Activated T-cell treated with anti-CD3 and anti-CD28 coated beads, Interleukin-2, amount 50 U/mL, for 24 hours (primary cell): Measurements from ENCODE around the gene PSMC3.

Experiments
- DNase-seq: peaks from one replicate; pipeline ENCODE4 v3.0.0-alpha.2; 2020
- H3K27ac Mint-ChIP-seq: 2 replicates; pipeline ENCODE4 v1.8.0; 2020; ENCODE audit warnings: mild to moderate bottlenecking, mixed read lengths
- H3K27me3 Mint-ChIP-seq: 2 replicates; pipeline ENCODE4 v1.8.0; 2020; ENCODE audit warnings: mixed read lengths
- H3K36me3 Mint-ChIP-seq: 2 replicates; pipeline ENCODE4 v1.8.0; 2020; ENCODE audit warnings: low read depth, mixed read lengths
- H3K4me1 Mint-ChIP-seq: 2 replicates; pipeline ENCODE4 v1.8.0; 2020; ENCODE audit warnings: low read depth, mixed read lengths
- H3K4me3 Mint-ChIP-seq: 2 replicates; pipeline ENCODE4 v1.8.0; 2020; ENCODE audit warnings: mild to moderate bottlenecking, moderate library complexity, mixed read lengths
- H3K9me3 Mint-ChIP-seq: 2 replicates; pipeline ENCODE4 v1.8.0; 2020; ENCODE audit warnings: mixed read lengths

Gene PSMC3

DNA sequence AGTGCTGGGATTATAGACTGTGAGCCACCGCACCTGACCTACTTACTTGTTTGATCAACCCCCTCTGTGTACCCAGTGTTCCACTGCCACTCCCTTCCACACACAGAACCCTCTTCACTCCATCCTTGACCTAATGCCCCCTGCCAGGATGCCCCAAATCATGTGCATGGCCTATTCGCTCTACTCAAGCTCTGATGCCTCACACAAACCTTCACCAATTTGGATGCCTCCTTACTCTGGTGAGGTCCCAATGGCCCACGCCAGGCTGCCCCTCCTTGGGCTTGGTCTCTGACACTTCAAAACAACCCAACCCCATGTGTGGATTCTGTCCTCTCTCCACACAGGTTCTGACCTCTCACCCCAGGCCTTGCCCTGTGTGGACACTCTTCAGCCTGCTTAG lies 9.4 kb upstream of the PSMC3 start:
- H3K27me3 Mint-ChIP-seq = no peaks in the 10 kb centered on the region
- no peak for DNase-seq
- no peaks in the 10 kb centered on the region for H3K36me3 Mint-ChIP-seq
- no peaks in the 10 kb centered on the region for H3K9me3 Mint-ChIP-seq
- H3K27ac Mint-ChIP-seq = peak overlapping the region; percentile 10
- H3K4me3 Mint-ChIP-seq = no peak overlapping the region
- peaks cover under 1% of the 10 kb centered on the region for H3K4me1 Mint-ChIP-seq

DNA sequence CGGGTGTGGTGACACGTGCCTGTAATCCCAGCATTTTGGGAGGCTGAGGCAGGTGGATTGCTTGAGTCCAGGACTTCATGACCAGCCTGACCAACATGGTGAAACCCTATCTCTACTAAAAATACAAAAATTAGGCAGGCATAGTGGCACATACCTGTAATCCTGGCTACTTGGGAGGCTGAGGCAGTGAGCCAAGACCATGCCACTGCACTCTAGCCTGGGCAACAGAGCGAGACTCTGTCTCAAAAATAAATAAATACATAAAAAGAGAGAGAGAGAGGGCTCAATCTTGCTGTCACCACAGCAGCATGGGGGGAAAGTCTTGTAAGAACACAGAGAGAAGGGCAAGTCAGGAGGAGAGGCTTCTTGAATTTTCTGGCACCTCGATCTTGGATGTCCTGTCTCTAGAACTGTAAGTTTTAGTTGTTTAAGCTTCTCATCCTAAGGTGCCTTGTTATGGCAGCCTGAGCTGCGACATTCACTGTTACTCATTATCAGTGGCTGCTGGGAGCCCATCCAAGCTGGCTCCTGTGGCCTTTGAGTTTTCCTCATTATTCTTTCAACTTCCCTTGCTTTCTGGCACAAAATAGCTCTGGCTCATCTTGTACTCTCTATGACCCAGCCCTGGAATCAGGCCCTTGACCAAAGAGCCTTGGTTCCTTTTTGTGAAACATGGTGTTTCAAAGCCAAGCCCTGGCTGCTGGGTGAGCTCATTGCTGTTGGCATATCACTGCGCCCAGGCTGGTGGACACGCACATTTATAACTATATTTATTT lies 8.0 kb upstream of the PSMC3 start:
- no peak overlapping the region for H3K27ac Mint-ChIP-seq
- H3K9me3 Mint-ChIP-seq = no peaks in the 10 kb centered on the region
- no peaks in the 10 kb centered on the region for H3K27me3 Mint-ChIP-seq
- H3K4me1 Mint-ChIP-seq = peaks cover 4% of the 10 kb centered on the region
- H3K4me3 Mint-ChIP-seq = no peak overlapping the region
- DNase-seq = no peak
- no peaks in the 10 kb centered on the region for H3K36me3 Mint-ChIP-seq

DNA sequence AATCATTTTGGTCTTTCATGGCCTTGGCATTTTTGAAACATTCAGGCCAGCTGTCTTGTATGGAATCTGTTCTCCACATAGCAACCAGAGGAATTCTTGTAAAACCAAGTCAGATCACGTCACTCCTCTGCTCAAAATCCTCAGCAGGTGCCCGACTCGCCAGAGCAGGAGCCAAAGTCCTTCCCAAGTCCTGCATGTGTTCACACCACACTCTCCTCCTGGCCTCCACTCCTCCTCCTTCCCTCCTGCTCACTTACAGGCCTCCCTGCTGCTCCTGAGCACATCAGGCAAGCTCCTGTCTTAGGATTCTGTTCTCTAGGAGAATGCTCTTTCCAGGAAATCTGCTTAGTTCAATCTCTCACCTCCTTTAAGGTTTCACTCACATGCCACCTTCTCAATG lies 6.9 kb upstream of the PSMC3 start:
- H3K4me1 Mint-ChIP-seq = peaks cover 4% of the 10 kb centered on the region
- H3K27me3 Mint-ChIP-seq = no peaks in the 10 kb centered on the region
- DNase-seq = no peak
- no peaks in the 10 kb centered on the region for H3K36me3 Mint-ChIP-seq
- H3K4me3 Mint-ChIP-seq = no peak overlapping the region
- H3K27ac Mint-ChIP-seq = no peak overlapping the region
- no peaks in the 10 kb centered on the region for H3K9me3 Mint-ChIP-seq

DNA sequence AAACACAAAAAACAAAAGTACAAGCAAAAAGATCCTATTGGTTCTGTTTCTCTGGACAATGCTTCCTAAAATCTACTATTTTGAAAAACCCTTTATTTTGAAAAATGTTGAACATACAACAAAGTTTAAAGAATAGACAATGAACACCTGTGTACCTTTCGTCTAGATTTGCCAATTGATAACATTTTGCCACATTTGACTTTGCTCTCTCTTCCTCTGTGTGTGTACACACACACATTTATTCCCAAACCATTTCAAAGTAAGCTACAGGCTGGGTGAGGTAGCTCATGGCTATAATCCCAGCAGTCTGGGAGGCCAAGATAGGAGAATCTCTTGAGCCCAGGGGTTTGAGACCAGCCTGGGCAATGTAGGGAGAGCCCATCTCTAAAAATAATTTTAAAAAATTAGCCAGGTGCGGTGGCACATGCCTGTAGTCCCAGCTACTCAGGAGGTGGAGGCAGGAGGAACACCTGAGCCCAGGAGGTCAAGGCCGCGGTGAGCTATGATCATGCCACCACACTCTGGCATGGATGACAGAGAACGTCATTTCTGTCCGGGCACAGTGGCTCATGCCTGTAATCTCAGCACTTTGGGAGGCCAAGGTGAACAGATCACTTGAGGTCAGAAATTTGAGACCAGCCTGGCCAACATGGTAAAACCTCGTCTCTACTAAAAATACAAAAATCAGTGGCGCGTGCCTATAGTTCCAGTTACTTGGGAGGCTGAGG lies 5.3 kb upstream of the PSMC3 start:
- H3K36me3 Mint-ChIP-seq = no peaks in the 10 kb centered on the region
- H3K27ac Mint-ChIP-seq = no peak overlapping the region
- H3K9me3 Mint-ChIP-seq = no peaks in the 10 kb centered on the region
- H3K4me3 Mint-ChIP-seq = no peak overlapping the region
- H3K4me1 Mint-ChIP-seq = peaks cover 10% of the 10 kb centered on the region
- H3K27me3 Mint-ChIP-seq = no peaks in the 10 kb centered on the region
- DNase-seq = no peak

DNA sequence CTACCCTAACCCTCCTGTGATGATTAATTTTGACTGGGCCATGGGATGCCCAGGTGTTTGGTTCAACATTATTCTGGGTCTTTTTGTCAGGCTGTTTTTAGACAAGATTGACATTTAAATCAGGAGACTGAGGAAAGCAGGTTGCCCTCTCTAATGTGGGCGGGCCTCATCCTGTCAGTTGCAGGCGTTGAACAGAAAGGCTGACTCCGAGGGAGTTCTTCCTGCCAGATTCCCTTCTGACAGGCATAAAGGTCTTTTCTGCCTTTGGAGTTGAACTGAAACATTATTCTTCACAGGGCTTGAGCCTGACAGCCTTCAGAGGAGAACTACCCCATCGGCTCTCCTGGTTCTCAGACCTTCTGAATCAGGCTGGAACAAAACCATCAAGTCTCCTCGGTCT lies 4.3 kb upstream of the PSMC3 start:
- Mint-ChIP-seq H3K4me1 (peaks cover 13% of the 10 kb centered on the region), H3K4me3 (no peak overlapping the region), H3K9me3 (no peaks in the 10 kb centered on the region), H3K27ac (no peak overlapping the region), H3K27me3 (no peaks in the 10 kb centered on the region), H3K36me3 (peaks cover 8% of the 10 kb centered on the region)
- no peak for DNase-seq

DNA sequence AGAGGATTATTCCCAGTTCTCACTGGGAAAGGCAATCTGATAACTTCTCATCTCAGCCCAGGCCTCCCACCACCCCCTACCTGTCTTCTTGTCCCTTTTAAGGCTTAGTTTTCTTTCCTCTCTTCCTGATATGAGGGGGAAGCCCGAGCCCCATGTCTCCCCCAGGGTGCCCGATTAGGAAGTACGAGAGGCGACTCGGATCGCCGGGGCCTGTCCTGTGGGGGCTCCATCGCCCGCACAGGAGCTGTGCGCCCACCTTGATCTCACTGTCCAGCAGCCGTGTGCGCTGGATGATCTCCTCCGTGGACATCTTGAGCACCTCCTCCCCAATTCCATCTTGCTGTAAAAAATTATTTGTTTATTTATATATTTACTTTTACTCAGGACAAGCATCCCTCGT lies 628 bp downstream of the PSMC3 start:
- Mint-ChIP-seq H3K9me3 (no peaks in the 10 kb centered on the region), H3K27ac (peak overlapping the region; percentile 100), H3K27me3 (no peaks in the 10 kb centered on the region), H3K36me3 (peaks cover 56% of the 10 kb centered on the region), H3K4me3 (peak overlapping the region; percentile 100), H3K4me1 (peaks cover 28% of the 10 kb centered on the region)
- no peak for DNase-seq

DNA sequence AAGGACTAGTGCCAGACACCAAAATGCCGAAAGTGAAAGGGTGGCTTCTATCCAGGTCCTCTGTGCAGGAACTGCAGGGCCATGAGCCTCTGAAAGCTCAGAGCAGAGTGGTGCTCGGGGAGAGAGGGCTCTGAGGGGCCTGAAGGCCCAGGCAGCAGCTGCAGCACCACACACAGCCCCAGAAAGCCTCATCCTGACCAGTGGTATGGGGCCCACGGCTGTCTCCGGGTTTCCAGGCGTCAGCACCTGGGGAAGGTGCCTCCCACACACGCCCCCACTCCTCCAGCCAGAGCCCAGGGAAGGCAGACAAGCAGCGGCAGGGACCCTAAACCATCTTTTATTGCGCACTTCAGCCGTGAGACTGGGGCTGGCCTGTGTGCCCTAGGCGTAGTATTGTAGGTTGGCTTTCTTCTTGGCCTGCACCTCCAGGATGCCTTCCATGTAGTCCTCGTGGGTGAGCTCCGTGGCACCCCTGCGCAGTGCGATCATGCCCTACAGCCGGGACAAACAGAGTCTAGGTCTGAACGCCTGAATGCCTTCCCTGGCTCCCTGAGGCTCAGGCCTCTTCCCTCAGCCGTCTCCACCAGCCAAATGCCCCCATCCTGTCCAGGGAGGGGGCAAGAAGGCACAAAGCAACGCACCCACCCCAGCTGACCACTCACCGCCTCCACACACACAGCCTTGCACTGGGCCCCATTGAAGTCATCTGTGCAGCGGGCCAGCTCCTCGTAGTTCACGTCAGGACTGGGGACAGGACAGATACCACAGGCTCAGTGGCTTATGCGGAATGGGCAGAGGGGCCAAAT lies 7.6 kb downstream of the PSMC3 start:
- Mint-ChIP-seq H3K27ac (peak overlapping the region; percentile 73), H3K9me3 (no peaks in the 10 kb centered on the region), H3K36me3 (peaks cover 90% of the 10 kb centered on the region)

DNA sequence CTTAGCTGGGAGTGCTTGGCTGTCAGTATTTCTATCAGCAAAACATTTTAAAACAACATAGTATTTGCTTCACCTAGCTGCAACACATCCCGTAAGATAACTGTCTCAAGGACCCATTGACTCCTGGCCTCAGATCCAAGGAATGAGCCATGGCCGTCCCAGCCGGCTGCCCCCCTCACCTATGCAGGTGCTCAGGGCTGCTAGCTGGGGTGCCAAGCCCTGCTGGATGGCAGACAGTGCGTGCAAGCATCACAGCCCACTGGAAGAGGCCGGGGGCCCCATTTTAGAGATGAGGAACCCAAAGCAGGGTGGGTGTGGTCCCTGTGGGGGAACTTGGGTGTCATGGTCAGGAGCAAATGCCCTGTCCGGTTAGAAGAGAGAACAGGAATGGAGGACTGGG lies 8.5 kb downstream of the PSMC3 start:
- no peaks in the 10 kb centered on the region for H3K27me3 Mint-ChIP-seq
- H3K36me3 Mint-ChIP-seq = peaks cover 86% of the 10 kb centered on the region
- no peak for DNase-seq
- H3K9me3 Mint-ChIP-seq = no peaks in the 10 kb centered on the region
- H3K4me3 Mint-ChIP-seq = no peak overlapping the region
- H3K4me1 Mint-ChIP-seq = peaks cover 1% of the 10 kb centered on the region
- peak overlapping the region; percentile 73 for H3K27ac Mint-ChIP-seq

More for the DNA sequence above, 7.6 kb downstream of the PSMC3 start:
- DNase-seq = no peak
- Mint-ChIP-seq H3K4me1 (peaks cover under 1% of the 10 kb centered on the region), H3K4me3 (no peak overlapping the region), H3K27me3 (no peaks in the 10 kb centered on the region)

DNA sequence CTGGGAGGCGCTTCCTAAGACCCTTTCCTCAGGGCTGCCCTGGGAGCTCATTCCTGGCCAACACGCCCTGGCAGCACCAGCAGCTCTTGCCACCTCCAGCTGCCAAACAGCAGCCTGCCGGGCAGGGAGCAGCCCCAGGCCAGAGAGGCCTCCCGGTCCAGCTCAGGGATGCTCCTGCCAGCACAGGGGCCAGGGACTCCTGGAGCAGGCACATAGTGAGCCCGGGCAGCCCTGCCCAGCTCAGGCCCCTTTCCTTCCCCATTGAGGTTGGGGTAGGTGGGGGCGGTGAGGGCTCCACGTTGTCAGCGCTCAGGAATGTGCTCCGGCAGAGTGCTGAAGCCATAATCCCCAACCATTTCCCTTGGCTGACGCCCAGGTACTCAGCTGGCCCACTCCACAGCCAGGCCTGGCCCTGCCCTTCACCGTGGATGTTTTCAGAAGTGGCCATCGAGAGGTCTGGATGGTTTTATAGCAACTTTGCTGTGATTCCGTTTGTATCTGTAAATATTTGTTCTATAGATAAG lies 10.2 kb downstream of the PSMC3 start:
- Mint-ChIP-seq H3K4me3 (no peak overlapping the region), H3K27me3 (no peaks in the 10 kb centered on the region), H3K4me1 (peaks cover 1% of the 10 kb centered on the region), H3K9me3 (no peaks in the 10 kb centered on the region), H3K27ac (no peak overlapping the region), H3K36me3 (peaks cover 71% of the 10 kb centered on the region)
- peak; percentile 36 for DNase-seq

DNA sequence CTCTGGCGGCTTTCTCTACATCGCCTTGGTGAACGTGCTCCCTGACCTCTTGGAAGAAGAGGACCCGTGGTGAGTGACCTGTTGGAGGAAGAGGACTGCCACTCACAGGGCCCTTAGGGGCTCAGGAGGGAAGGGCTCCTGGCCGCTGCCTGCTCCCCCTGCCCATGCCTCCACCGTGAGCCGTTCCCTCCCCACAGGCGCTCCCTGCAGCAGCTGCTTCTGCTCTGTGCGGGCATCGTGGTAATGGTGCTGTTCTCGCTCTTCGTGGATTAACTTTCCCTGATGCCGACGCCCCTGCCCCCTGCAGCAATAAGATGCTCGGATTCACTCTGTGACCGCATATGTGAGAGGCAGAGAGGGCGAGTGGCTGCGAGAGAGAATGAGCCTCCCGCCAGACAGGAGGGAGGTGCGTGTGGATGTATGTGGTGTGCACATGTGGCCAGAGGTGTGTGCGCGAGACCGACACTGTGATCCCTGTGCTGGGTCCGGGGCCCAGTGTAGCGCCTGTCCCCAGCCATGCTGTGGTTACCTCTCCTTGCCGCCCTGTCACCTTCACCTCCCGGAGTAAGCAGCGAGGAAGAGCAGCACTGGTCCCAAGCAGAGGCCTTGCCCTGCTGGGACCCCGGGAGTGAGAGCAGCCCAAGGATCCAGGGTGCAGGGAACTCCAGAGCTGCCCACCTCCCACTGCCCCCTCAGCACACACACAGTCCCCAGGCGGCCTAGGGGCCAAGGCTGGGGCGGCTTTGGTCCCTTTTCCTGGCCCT lies 11.0 kb downstream of the PSMC3 start:
- peak; percentile 36 for DNase-seq
- H3K27ac Mint-ChIP-seq = peak overlapping the region; percentile 41
- no peaks in the 10 kb centered on the region for H3K9me3 Mint-ChIP-seq
- no peaks in the 10 kb centered on the region for H3K27me3 Mint-ChIP-seq
- H3K4me1 Mint-ChIP-seq = peaks cover 3% of the 10 kb centered on the region
- peaks cover 64% of the 10 kb centered on the region for H3K36me3 Mint-ChIP-seq
- H3K4me3 Mint-ChIP-seq = no peak overlapping the region

DNA sequence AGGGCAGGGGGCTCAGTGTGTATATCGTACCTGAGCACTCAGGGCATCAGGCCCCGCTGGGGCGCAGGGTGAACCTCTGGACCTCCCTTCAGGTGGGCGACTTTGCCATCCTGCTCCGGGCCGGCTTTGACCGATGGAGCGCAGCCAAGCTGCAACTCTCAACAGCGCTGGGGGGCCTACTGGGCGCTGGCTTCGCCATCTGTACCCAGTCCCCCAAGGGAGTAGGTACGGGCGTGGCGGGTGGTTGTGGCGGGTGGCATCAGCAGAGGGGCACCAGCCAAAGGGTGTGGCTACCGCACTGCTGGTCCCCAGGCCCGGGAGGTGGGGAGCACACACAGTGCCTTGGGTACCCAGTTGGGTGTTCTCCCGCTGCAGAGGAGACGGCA lies 11.6 kb downstream of the PSMC3 start:
- Mint-ChIP-seq H3K4me3 (no peak overlapping the region), H3K27me3 (no peaks in the 10 kb centered on the region), H3K4me1 (peaks cover 6% of the 10 kb centered on the region), H3K9me3 (no peaks in the 10 kb centered on the region), H3K27ac (no peak overlapping the region), H3K36me3 (peaks cover 58% of the 10 kb centered on the region)
- peak; percentile 35 for DNase-seq

DNA sequence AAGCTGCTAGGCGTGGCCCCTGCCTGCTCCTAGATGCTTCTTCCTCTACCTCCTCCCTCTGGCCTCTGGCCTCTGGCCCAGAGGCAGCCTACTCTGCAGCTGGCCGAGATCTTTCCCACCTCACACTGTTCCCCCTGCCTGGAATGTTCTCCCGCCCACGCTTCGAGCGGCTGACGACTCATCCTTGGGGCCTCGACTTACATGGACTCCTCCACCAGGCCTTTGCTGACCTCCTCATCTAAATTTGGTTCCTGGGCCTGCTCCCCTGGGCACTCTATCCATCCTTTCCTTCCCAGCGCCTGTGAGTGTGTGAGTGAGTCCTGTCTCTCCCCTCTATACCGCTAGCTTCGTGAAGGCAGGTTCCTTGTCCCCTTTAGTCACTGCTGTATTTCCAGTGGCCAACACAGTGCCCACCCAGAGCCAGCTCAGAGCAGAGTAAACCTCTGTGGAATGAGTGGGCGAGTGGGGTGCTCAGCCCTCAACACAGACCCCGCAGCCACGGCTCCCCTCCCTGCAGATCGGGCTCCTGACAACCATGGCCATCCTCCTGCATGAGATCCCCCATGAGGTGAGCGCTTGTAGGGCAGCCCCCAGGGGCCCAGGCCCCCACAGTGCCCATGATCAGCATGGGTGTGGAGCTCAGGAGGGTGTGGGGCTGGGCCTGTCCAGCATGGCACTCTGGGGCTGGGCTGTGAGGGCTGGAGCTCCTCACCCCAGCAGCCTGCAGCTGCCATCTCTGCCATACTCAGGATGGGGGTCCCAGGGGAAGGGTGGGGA lies 12.1 kb downstream of the PSMC3 start:
- Mint-ChIP-seq H3K27ac (peak overlapping the region; percentile 74), H3K27me3 (no peaks in the 10 kb centered on the region), H3K36me3 (peaks cover 53% of the 10 kb centered on the region), H3K4me1 (peaks cover 10% of the 10 kb centered on the region), H3K9me3 (no peaks in the 10 kb centered on the region), H3K4me3 (no peak overlapping the region)
- DNase-seq = no peak

DNA sequence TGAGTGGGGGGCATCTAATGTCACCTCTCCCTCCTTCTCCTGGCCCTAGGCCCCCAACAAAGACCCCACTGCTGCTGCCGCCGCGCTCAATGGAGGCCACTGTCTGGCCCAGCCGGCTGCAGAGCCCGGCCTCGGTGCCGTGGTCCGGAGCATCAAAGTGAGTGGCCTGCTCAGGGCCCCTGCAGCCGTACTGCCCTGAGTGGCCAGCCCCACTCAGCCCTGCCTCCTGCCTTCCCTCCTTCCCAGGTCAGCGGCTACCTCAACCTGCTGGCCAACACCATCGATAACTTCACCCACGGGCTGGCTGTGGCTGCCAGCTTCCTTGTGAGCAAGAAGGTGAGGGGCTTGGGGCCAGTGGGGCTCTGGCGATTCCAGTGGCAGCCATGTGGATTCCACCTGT lies 12.9 kb downstream of the PSMC3 start:
- peaks cover 14% of the 10 kb centered on the region for H3K4me1 Mint-ChIP-seq
- H3K9me3 Mint-ChIP-seq = no peaks in the 10 kb centered on the region
- peak overlapping the region; percentile 74 for H3K27ac Mint-ChIP-seq
- no peak for DNase-seq
- no peaks in the 10 kb centered on the region for H3K27me3 Mint-ChIP-seq
- no peak overlapping the region for H3K4me3 Mint-ChIP-seq
- peaks cover 47% of the 10 kb centered on the region for H3K36me3 Mint-ChIP-seq
